Cerebellar nuclear complex (tissue), 1 donor: ENCODE results near the gene GPRC5A.
"Not testable (repeated sequence)": the region's sequence is repeated elsewhere in the genome, so short reads cannot be mapped to it uniquely, and the experiment has no call there.

Source experiments
- DNase-seq, 2 experiments: peaks; one replicate each; lab custom pipeline; 2025; lab: John Stamatoyannopoulos, UW

The GPRC5A gene, protein sequence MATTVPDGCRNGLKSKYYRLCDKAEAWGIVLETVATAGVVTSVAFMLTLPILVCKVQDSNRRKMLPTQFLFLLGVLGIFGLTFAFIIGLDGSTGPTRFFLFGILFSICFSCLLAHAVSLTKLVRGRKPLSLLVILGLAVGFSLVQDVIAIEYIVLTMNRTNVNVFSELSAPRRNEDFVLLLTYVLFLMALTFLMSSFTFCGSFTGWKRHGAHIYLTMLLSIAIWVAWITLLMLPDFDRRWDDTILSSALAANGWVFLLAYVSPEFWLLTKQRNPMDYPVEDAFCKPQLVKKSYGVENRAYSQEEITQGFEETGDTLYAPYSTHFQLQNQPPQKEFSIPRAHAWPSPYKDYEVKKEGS

DNA sequence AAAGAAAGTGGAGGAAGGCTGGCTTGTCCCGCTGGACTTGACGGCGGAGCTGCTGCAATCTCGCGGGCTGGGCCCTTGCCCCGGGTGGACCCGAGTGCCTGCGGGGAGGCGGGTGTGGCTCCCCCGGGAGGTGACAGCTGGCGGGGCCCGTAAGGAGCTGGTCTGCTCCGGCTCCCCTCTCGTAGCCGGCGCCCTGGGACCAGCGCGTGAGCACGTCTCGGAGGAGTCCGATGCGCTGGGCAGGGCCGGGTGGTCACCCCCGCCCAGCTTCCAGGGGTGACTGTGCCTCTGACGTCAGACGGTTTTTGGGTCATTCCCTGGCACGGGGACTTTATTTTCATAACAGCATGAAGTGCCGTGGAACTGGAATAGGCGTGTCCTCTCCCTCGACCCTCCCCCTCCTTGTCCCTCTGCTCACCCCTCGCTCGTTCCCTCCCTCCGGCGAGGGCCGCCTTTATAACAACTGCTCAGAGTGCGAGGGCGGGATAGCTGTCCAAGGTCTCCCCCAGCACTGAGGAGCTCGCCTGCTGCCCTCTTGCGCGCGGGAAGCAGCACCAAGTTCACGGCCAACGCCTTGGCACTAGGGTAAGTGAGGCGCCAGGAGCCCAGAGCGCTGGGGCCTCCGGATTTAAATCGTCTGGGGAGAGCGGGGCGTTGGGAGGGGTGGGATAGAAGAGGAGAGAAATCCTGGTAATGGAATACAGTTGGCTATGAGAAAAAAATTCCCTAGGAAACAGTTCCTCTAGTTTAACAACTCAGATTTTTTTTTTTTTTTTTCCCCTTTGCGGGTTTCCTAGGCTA lies at the start of gene GPRC5A:
GPRC5A (plus strand) TSS at position 483 of the 801 bp plus-strand sequence. CDS start 16,688 bp downstream, outside the sequence.
- DNase-seq, result no peak

- no peak for DNase-seq
Observed at GRCh38 chr12:12845794-12846243, 45.5 kb upstream of the GPRC5A start.

GRCh38 chr12:12846780-12847179 lies 44.6 kb upstream of the GPRC5A start:
- DNase-seq, result not testable (repeated sequence)

DNA sequence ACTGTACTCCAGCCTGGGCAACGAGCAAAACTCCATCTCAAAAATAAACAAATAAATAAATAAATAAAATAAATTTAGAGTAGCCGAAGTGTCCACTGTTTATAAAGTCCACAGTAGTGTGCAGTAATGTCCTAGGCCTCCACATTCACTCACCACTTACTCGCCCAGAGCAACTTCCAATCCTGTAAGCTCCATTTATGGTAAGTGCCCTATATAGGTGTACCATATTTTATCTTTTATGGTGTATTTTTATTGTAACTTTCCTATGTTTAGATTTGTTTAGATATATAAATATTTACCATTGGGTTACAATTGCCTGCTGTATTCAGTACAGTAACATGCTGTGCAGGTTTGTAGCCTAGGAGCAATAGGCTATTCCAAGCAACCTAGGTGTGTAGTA lies 37.9 kb upstream of the GPRC5A start:
- DNase-seq, result no peak

DNA sequence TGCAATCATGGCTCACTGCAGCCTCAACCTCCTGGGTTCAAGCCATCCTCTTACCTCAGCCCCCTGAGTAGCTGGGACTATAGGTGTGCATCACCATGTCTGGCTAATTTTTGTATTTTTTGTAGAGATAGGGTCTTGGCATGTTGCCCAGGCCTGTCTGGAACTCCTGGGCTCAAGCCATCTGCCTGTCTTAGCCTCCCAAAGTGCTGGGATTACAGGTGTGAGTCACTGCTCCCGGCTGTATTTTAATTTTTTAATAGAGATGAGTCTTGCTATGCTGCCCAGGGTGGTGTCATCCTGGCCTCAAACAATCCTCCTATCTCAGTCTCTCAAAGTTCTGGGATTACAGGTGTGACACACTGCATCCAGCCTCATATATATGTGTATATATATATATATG lies 31.7 kb upstream of the GPRC5A start:
- no peak for DNase-seq

DNA sequence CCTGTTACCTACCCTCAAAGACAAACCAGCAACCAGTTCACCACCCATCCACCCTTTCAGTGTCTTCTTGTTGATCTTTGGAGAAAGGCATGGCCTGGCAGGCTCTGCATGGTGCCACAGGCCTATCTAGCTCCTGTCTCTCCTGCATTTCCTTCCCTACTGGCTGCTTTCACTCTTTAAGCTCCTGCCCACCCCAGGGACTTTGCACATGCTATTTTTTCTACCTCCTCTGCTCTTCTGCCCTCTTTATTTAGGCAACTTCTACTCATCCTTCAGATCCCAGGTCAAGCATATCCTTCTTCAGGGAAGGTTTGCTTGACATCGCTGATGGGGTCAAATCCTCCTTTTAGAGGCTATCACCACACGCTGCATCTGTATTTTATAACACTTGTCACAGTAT lies 27.1 kb upstream of the GPRC5A start:
- DNase-seq, result no peak

DNA sequence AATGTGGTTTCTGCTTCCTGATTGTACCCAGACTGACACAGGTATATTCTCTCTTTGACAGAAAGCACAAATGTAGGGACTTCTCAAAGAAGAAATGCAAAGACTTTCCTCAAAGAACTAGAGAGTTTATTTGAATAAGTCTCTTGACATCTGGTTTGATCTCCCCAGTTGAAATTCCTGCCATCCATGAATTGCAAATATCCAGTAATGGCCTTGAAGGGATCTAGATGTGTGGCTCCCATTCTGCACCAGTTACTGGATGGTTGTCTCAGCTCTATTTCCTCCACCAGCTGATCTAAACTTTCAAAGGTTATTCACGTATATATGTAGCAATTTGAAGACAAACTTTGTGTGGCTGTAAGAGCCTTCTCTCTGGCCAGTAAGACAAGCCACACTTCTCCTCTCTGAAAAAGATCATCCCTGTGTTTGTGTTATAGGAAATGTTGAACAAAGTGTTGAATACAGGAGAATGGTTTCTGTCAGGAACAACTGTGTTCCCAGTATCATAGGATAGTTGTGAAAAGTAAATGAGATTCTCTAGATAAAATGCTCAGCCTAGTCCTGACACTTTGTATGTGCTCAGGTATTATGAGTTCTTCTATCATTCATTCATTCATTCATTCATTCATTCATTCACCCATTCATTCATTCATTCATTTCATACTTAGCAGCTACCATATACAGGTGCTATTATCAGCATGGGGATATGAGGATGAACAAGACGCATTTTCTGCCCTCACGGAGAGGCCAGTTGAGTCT lies 22.7 kb upstream of the GPRC5A start:
- no peak for DNase-seq

- no peak for DNase-seq
Observed at GRCh38 chr12:12870465-12870864, 20.9 kb upstream of the GPRC5A start.

DNA sequence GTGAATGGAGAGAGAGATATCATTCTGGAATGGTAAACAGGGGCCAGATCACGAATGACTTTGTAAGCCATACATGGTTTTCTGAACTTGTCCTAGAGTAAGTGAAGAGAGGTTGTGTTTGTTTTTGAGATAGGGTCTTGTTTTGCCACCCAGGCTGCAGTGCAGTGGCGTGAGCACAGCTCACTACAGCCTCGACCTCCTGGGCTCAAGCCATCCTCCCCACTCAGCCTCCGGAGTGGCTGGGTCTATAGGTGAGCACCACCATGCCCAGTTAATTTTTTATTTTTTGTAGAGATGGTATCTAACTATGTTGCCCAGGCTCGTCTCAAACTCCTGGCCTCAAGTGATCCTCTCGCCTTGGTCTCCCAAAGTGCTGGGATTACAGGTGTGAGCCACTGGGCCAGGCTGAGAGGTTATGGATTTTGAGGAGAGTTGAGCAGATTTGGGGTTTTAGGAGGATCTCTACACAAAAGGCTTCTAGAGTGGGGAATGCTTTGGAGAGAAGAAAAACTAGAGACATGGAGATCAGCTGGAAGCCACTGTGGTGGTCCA lies 19.7 kb upstream of the GPRC5A start:
- DNase-seq, result no peak

GRCh38 chr12:12872139-12872933 lies 19.0 kb upstream of the GPRC5A start:
- DNase-seq, result no peak

GRCh38 chr12:12872934-12873275 lies 18.5 kb upstream of the GPRC5A start:
- DNase-seq, result no peak

- no peak for DNase-seq
Observed at GRCh38 chr12:12874029-12874428, 17.3 kb upstream of the GPRC5A start.

GRCh38 chr12:12875301-12875700 lies 16.1 kb upstream of the GPRC5A start:
- DNase-seq, result not testable (repeated sequence)

- DNase-seq, result no peak
Observed at GRCh38 chr12:12877153-12877768, 14.1 kb upstream of the GPRC5A start.

- DNase-seq, result no peak
Observed at GRCh38 chr12:12877781-12878455, 13.4 kb upstream of the GPRC5A start.

DNA sequence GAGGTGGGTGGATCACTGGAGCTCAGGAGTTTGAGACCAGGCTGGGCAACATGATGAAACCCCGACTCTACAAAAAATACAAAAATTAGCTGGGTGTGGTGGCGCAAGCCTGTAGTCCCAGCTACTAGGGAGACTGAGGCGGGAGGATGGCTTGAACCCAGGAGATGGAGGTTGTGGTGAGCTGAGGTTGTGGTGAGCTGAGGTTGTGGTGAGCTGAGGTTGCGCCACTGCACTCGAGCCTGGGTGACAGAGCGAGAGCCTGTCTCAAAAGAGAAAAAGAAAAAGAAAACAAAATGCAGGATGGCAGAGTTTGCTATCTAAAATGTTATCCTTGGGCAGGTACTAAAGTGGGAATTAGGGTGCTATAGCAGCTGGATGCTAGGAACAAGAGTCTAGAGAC lies 10.8 kb upstream of the GPRC5A start:
- DNase-seq, result no peak

- DNase-seq, result no peak
Observed at GRCh38 chr12:12881151-12881909, 10.0 kb upstream of the GPRC5A start.

DNA sequence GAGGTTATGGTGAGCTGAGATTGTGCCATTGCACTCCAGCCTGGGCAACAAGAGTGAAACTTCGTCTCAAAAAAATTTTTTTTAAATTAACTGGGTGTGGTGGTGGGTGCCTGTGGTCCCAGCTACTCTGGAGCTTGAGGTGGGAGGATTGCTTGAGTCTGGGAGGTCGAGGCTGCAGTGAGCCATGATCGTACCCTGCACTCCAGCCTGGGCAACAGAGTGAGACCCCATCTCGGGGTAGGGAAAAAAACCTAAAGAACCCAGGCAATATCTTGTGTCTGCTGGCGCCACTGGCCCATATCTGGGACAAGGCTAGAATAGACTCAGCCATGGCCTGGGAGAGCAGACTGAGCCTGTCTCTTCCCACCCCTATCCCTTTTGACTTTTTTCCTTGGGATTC lies 9.1 kb upstream of the GPRC5A start:
- DNase-seq, result no peak

DNA sequence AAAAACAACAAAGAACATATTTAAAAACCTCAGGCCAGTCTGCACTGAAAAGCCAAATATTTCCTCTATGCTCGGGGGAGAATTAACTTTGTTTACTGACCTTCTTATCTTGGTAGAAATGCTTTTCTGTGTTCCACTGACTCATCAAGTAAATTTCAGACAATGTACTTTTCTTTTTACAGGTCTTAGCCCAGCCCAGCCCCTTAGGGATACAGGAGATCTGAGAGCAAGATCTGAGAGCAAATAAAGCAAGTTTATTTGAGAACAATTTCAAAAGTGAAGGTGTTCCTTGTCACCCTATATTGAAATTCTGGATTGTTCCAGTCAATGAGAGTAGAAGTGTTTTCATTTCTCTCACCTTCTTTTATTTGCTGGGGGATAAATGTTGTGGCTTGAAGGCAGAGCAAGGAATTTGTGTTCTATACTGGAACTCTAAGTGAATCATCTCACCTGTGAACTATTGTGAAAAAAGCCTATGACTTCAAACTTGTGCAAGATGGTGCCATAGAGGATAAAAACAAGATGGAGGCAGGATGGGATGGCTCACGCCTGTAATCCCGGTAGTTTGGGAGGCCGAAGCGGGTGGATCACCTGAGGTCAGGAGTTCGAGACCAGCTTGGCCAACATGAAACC lies 7.9 kb upstream of the GPRC5A start:
- no peak for DNase-seq
